IMR-90 (cell line): ENCODE measurements around the gene OR5B3. TPM values are rescaled to one million over a fixed set of nuclear protein-coding genes. Genes with fewer than 3 reads are reported as not detected.

Source experiments
- ATAC-seq: fragments of 200-7000 bp; cut with Tn5 transposase; 2 replicates; pipeline ENCODE4 v1.9.1; 2020; ENCODE audit warnings: low read depth, mild to moderate bottlenecking, moderate library complexity
- BruUV-seq: library from RNA; stranded (reverse); fragments of 400-500 nt; replicated peaks from 2 replicates; lab custom pipeline; 2021; lab: Mats Ljungman, UMichigan
- CTCF ChIA-PET: fragments of 300-600 bp; formaldehyde crosslinking; extraction: SDS; loops from one replicate; lab custom pipeline; 2021; ENCODE audit warnings: antibody characterized with exemption; lab: Yijun Ruan, JAX
- POLR2A ChIA-PET: fragments of 300-600 bp; sonication (Branson Sonifier 250); formaldehyde crosslinking; loops from one replicate; lab custom pipeline; 2022; ENCODE audit warnings: antibody characterized with exemption; ENCODE audit not compliant: unreplicated experiment; lab: Charles Lee
- DNase-seq: peaks from one replicate; pipeline ENCODE4 v3.0.0; 2013
- H2AFZ ChIP-seq: replicated peaks from 2 replicates; pipeline ENCODE3; 2013; ENCODE audit warnings: low read length, mild to moderate bottlenecking; ENCODE audit not compliant: poor library complexity
- H2AK5ac ChIP-seq: 2 replicates; pipeline ENCODE4 v1.6.1; 2013; ENCODE audit warnings: low read depth, low read length, inconsistent platforms
- H2AK9ac ChIP-seq: replicated peaks from 2 replicates; pipeline ENCODE3; 2013; ENCODE audit warnings: mild to moderate bottlenecking, low read depth, low read length, moderate library complexity; ENCODE audit not compliant: poor library complexity
- H2BK120ac ChIP-seq: 2 replicates; pipeline ENCODE4 v1.6.1; 2013; ENCODE audit warnings: low read depth, low read length, inconsistent platforms
- H2BK15ac ChIP-seq: 3 replicates; pipeline ENCODE4 v1.6.1; 2013; ENCODE audit warnings: low read depth, low read length, inconsistent platforms
- H2BK20ac ChIP-seq: 2 replicates; pipeline ENCODE4 v1.6.1; 2013; ENCODE audit warnings: low read depth, mild to moderate bottlenecking, inconsistent platforms, low read length, moderate library complexity
- H2BK5ac ChIP-seq: 2 replicates; pipeline ENCODE4 v1.6.1; 2013; ENCODE audit warnings: mild to moderate bottlenecking, low read depth, low read length, inconsistent platforms; ENCODE audit not compliant: poor library complexity, severe bottlenecking
- H3K14ac ChIP-seq: replicated peaks from 2 replicates; pipeline ENCODE4 v1.6.1; 2013; ENCODE audit warnings: low read depth, low read length, inconsistent platforms
- H3K18ac ChIP-seq: 2 replicates; pipeline ENCODE4 v1.6.1; 2013; ENCODE audit warnings: low read depth, low read length, control low read depth
- H3K23ac ChIP-seq: 2 replicates; pipeline ENCODE4 v1.6.1; 2013; ENCODE audit warnings: low read depth, low read length, inconsistent platforms
- H3K27ac ChIP-seq: 2 replicates; pipeline ENCODE4 v1.5.1; 2013; ENCODE audit warnings: mild to moderate bottlenecking, control low read depth, low read length; ENCODE audit not compliant: insufficient read depth
- H3K27me3 ChIP-seq: 2 replicates; pipeline ENCODE4 v1.6.1; 2013; ENCODE audit warnings: low read length; ENCODE audit not compliant: control insufficient read depth, insufficient read depth
- H3K36me3 ChIP-seq: 2 replicates; pipeline ENCODE4 v1.6.1; 2013; ENCODE audit warnings: low read length, mixed read lengths; ENCODE audit not compliant: control insufficient read depth, insufficient read depth
- H3K4ac ChIP-seq: 2 replicates; pipeline ENCODE4 v1.6.1; 2013; ENCODE audit warnings: low read depth, low read length, inconsistent platforms
- H3K4me1 ChIP-seq: 2 replicates; pipeline ENCODE4 v1.6.1; 2013; ENCODE audit warnings: low read length, mixed read lengths; ENCODE audit not compliant: control insufficient read depth, insufficient read depth
- H3K4me2 ChIP-seq: 2 replicates; pipeline ENCODE4 v1.6.1; 2013; ENCODE audit warnings: low read depth, mild to moderate bottlenecking, control low read depth, low read length, moderate library complexity
- H3K4me3 ChIP-seq: 2 replicates; pipeline ENCODE4 v1.5.1; 2013; ENCODE audit warnings: low read depth, mild to moderate bottlenecking, control low read depth, low read length, moderate library complexity; ENCODE audit not compliant: insufficient read depth
- H3K56ac ChIP-seq: 2 replicates; pipeline ENCODE4 v1.6.1; 2013; ENCODE audit warnings: low read length, inconsistent platforms; ENCODE audit not compliant: insufficient read depth; ENCODE audit errors: extremely low read depth
- H3K79me1 ChIP-seq, 2 experiments: 2 replicates each; pipeline ENCODE4 v1.6.1; 2013; ENCODE audit warnings: low read length in 2 of 2, inconsistent platforms in 1 of 2, low read depth in 1 of 2
- H3K9ac ChIP-seq: 2 replicates; pipeline ENCODE4 v1.6.1; 2013; ENCODE audit warnings: low read depth, low read length, control low read depth
- H3K9me1 ChIP-seq: 2 replicates; pipeline ENCODE4 v1.6.1; 2013; ENCODE audit warnings: low read length, inconsistent platforms; ENCODE audit not compliant: insufficient read depth
- H3K9me3 ChIP-seq: 2 replicates; pipeline ENCODE4 v1.6.1; 2013; ENCODE audit warnings: low read length; ENCODE audit not compliant: control insufficient read depth, insufficient read depth
- H4K20me1 ChIP-seq: 2 replicates; pipeline ENCODE4 v1.6.1; 2013; ENCODE audit warnings: low read length, inconsistent platforms; ENCODE audit not compliant: insufficient read depth
- H4K5ac ChIP-seq: 2 replicates; pipeline ENCODE4 v1.6.1; 2013; ENCODE audit warnings: mild to moderate bottlenecking, low read depth, low read length, control low read depth
- H4K8ac ChIP-seq, 2 experiments: 2 replicates each; pipeline ENCODE4 v1.6.1; 2013; ENCODE audit warnings: low read depth in 2 of 2, low read length in 2 of 2, control low read depth in 1 of 2, inconsistent platforms in 1 of 2
- H4K91ac ChIP-seq: 2 replicates; pipeline ENCODE4 v1.6.1; 2013; ENCODE audit warnings: low read depth, low read length, inconsistent platforms; ENCODE audit not compliant: insufficient read depth
- BHLHE40 ChIP-seq: fragments of 150-350 bp; IDR thresholded peaks from 2 replicates; pipeline ENCODE4 v1.6.1; 2016; ENCODE audit warnings: mild to moderate bottlenecking, low read depth, low read length
- CEBPB ChIP-seq: IDR thresholded peaks from 2 replicates; pipeline ENCODE4 v1.6.1; 2012; ENCODE audit warnings: low read depth, low read length, improper control_type of control experiment
- CHD1 ChIP-seq: IDR thresholded peaks from 2 replicates; pipeline ENCODE4 v1.6.1; 2012; ENCODE audit warnings: low read depth, low read length, improper control_type of control experiment
- FOS ChIP-seq: fragments of 150-350 bp; IDR thresholded peaks from 2 replicates; pipeline ENCODE4 v1.6.1; 2016; ENCODE audit warnings: low read depth, low read length
- MAFK ChIP-seq: IDR thresholded peaks from 2 replicates; pipeline ENCODE4 v1.6.1; 2012; ENCODE audit warnings: low read depth, low read length, improper control_type of control experiment
- MAZ ChIP-seq: IDR thresholded peaks from 2 replicates; pipeline ENCODE4 v1.6.1; 2012; ENCODE audit warnings: low read depth, mild to moderate bottlenecking, low read length, improper control_type of control experiment, moderate library complexity, borderline replicate concordance
- MXI1 ChIP-seq: IDR thresholded peaks from 2 replicates; pipeline ENCODE4 v1.6.1; 2012; ENCODE audit warnings: low read depth, mild to moderate bottlenecking, low read length, moderate library complexity, borderline replicate concordance
- NFE2L2 ChIP-seq: fragments of 150-350 bp; IDR thresholded peaks from 2 replicates; pipeline ENCODE4 v1.6.1; 2016; ENCODE audit warnings: low read depth, mild to moderate bottlenecking, low read length
- POLR2A ChIP-seq: IDR thresholded peaks from 2 replicates; pipeline ENCODE4 v1.6.1; 2012; ENCODE audit warnings: mild to moderate bottlenecking, low read depth, low read length
- RAD21 ChIP-seq: IDR thresholded peaks from 2 replicates; pipeline ENCODE4 v1.6.1; 2012; ENCODE audit warnings: low read length, improper control_type of control experiment
- RCOR1 ChIP-seq: IDR thresholded peaks from 2 replicates; pipeline ENCODE4 v1.6.1; 2012; ENCODE audit warnings: mild to moderate bottlenecking, low read length, improper control_type of control experiment; ENCODE audit not compliant: insufficient replicate concordance
- RFX5 ChIP-seq: IDR thresholded peaks from 2 replicates; pipeline ENCODE4 v1.8.0; 2012; ENCODE audit warnings: low read depth, mild to moderate bottlenecking, low read length, moderate library complexity
- SMC3 ChIP-seq: fragments of 150-350 bp; IDR thresholded peaks from 2 replicates; pipeline ENCODE4 v1.6.1; 2016; ENCODE audit warnings: low read depth, mild to moderate bottlenecking, antibody characterized with exemption, low read length, moderate library complexity
- USF2 ChIP-seq: fragments of 150-350 bp; IDR thresholded peaks from 2 replicates; pipeline ENCODE4 v1.6.1; 2017; ENCODE audit warnings: mild to moderate bottlenecking, antibody characterized with exemption, low read length, low read depth
- WGBS, 2 experiments: methylation state at CpG; one replicate each; pipeline versions ENCODE4 v1.1.5 to v1.1.7; 2013; ENCODE audit warnings: missing lambda C conversion rate in 2 of 2; ENCODE audit not compliant: insufficient read length in 1 of 2; ENCODE audit errors: extremely low coverage in 2 of 2; 5-methylcytosine and 5-hydroxymethylcytosine counted together
- dilution Hi-C: fragments of 300-500 bp; cut with HindIII; formaldehyde crosslinking; loops from one replicate; pipeline ENCODE4 v1.14.3; 2018; ENCODE audit warnings: low sequenced_read_pairs; ENCODE audit not compliant: unreplicated experiment
- in situ Hi-C: fragments of 300-500 bp; cut with MboI; formaldehyde crosslinking; loops from 3 replicates; pipeline ENCODE4 v1.14.3; 2019; ENCODE audit warnings: low sequenced_read_pairs, inconsistent platforms, mixed read lengths
- intact Hi-C: fragments of 100-400 bp; cut with micrococcal nuclease; formaldehyde crosslinking; loops from 2 replicates; pipeline ENCODE4 v1.10.0; 2022
- polyA plus RNA-seq, 3 experiments: library from polyadenylated mRNA; depleted of rRNA; stranded (reverse); fragments of >200 nt; gene quantifications; 2 replicates each; pipeline ENCODE4 v1.2.3, GENCODE V29; 2012; ENCODE audit warnings: low replicate concordance in 1 of 3
- total RNA-seq: library from RNA; depleted of rRNA; stranded (reverse); fragments of >200 nt; gene quantifications from 2 replicates; pipeline ENCODE4 v1.2.3, GENCODE V29; 2012
- TF ChIP-seq, protein P1 (sequence below): conservative IDR thresholded peaks from 2 replicates; pipeline ENCODE4 v1.5.1; 2012; ENCODE audit warnings: mild to moderate bottlenecking, low read depth, low read length, improper control_type of control experiment
- TF ChIP-seq, protein P2 (sequence below): fragments of 150-350 bp; IDR thresholded peaks from 2 replicates; pipeline ENCODE4 v1.6.1; 2016; ENCODE audit warnings: low read depth, mild to moderate bottlenecking, low read length, moderate library complexity, borderline replicate concordance

The OR5B3 gene
- total and polyA plus RNA-seq, 2 of the 4 experiments (the other 2 are of a cell fraction): not detected

- H3K4me2 ChIP-seq: no peak within 1 kb of the TSS
- H2BK15ac ChIP-seq: no peak within 1 kb of the TSS
- no peaks in the 10 kb centered on the region for H3K36me3 ChIP-seq
- in situ Hi-C loops: no loop called here
- ChIA-PET CTCF (no interaction called here), POLR2A (no interaction called here)
- no peak within 1 kb of the TSS for H2AK5ac ChIP-seq
- no peak within 1 kb of the TSS for H2BK5ac ChIP-seq
- no peak within 1 kb of the TSS for H3K4ac ChIP-seq
- no peaks in the 10 kb centered on the region for H4K20me1 ChIP-seq
- no peak within 1 kb of the TSS for H2BK120ac ChIP-seq
- no peak within 1 kb of the TSS for H3K27ac ChIP-seq
- H2AFZ ChIP-seq: no peak within 1 kb of the TSS
- no peak for TF ChIP-seq BHLHE40
- no peak for TF ChIP-seq CHD1
- TF ChIP-seq CEBPB: no peak
- TF ChIP-seq SMC3: no peak
- no peak for TF ChIP-seq FOS
- TF ChIP-seq MXI1: no peak
- TF ChIP-seq USF2: no peak
- no peak for TF ChIP-seq MAFK
- TF ChIP-seq NFE2L2: no peak
- TF ChIP-seq, protein P1, sequence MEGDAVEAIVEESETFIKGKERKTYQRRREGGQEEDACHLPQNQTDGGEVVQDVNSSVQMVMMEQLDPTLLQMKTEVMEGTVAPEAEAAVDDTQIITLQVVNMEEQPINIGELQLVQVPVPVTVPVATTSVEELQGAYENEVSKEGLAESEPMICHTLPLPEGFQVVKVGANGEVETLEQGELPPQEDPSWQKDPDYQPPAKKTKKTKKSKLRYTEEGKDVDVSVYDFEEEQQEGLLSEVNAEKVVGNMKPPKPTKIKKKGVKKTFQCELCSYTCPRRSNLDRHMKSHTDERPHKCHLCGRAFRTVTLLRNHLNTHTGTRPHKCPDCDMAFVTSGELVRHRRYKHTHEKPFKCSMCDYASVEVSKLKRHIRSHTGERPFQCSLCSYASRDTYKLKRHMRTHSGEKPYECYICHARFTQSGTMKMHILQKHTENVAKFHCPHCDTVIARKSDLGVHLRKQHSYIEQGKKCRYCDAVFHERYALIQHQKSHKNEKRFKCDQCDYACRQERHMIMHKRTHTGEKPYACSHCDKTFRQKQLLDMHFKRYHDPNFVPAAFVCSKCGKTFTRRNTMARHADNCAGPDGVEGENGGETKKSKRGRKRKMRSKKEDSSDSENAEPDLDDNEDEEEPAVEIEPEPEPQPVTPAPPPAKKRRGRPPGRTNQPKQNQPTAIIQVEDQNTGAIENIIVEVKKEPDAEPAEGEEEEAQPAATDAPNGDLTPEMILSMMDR: no peak
- no peak for TF ChIP-seq MAZ
- TF ChIP-seq, protein P2, sequence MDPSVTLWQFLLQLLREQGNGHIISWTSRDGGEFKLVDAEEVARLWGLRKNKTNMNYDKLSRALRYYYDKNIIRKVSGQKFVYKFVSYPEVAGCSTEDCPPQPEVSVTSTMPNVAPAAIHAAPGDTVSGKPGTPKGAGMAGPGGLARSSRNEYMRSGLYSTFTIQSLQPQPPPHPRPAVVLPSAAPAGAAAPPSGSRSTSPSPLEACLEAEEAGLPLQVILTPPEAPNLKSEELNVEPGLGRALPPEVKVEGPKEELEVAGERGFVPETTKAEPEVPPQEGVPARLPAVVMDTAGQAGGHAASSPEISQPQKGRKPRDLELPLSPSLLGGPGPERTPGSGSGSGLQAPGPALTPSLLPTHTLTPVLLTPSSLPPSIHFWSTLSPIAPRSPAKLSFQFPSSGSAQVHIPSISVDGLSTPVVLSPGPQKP: no peak
- TF ChIP-seq RAD21: no peak
- TF ChIP-seq RCOR1: no peak
- no peak for TF ChIP-seq RFX5
- TF ChIP-seq POLR2A: no peak
- no peaks in the 10 kb centered on the region for H3K4me1 ChIP-seq
- no peak within 1 kb of the TSS for H3K14ac ChIP-seq
- intact Hi-C loops: no loop called here
- H4K91ac ChIP-seq: no peak within 1 kb of the TSS
- H3K18ac ChIP-seq: no peak within 1 kb of the TSS
- no TSS peak for BruUV-seq
- H2AK9ac ChIP-seq: no peak within 1 kb of the TSS
- no peaks in the 10 kb centered on the region for H3K79me1 ChIP-seq
- no peak within 1 kb of the TSS for H3K23ac ChIP-seq
- H2BK20ac ChIP-seq: no peak within 1 kb of the TSS
- H3K27me3 ChIP-seq: no peaks in the 10 kb centered on the region
- H3K56ac ChIP-seq: no peak within 1 kb of the TSS
- H4K8ac ChIP-seq: no peak within 1 kb of the TSS
- H3K4me3 ChIP-seq: no peak within 1 kb of the TSS
- no CpG with 5 or more reads among the region's 1 CpG for WGBS, 2 experiments
- H4K5ac ChIP-seq: no peak within 1 kb of the TSS
- no peaks in the 10 kb centered on the region for H3K9me1 ChIP-seq
- DNase-seq: no peak
- H3K9me3 ChIP-seq: no peaks in the 10 kb centered on the region
- no peak within 1 kb of the TSS for H3K9ac ChIP-seq
- dilution Hi-C loops: no loop called here
- ATAC-seq: no peak
These were observed 47.7 kb downstream of the OR5B3 start, which contains the start of gene OR5B17 for GRCh38 chr11:58358969-58359368. TSS of gene OR5B17 (minus strand) at chr11:58359069. CDS start at chr11:58359069, 0 bp downstream.
